ENCODE measurements around the gene CLCN1. TPM values are rescaled to one million over a fixed set of nuclear protein-coding genes. Genes with fewer than 3 reads are reported as not detected.

The CLCN1 gene
- under 1 TPM in 2 of 3 donors, not detected in 1; 0.16 to 0.19 TPM for total RNA-seq
- 0.05 TPM for total RNA-seq (2013)

- H3K36me3 ChIP-seq (ENCODE audit: control insufficient read depth, insufficient read depth, low read length) = no peaks in the 10 kb centered on the region
- H3K27me3 ChIP-seq (ENCODE audit: control insufficient read depth, insufficient read depth, low read length) = no peaks in the 10 kb centered on the region
- peaks cover 19% of the 10 kb centered on the region for H3K4me1 ChIP-seq (ENCODE audit: control insufficient read depth, insufficient read depth, low read length)
- no peak for TF ChIP-seq CTCF (IDR thresholded peaks at IDR 0.05)
- no peak within 1 kb of the TSS for H3K4me3 ChIP-seq (ENCODE audit: low read length)
- no peak for ATAC-seq
- 78% methylated on average over 5 of the region's 5 CpGs for WGBS (ENCODE audit: insufficient coverage)
- H3K4me1 Mint-ChIP-seq = peaks cover 7 to 13% of the 10 kb centered on the region in 2 donors
- no peaks in the 10 kb centered on the region for H3K9me3 Mint-ChIP-seq
- H3K27ac Mint-ChIP-seq = no peak within 1 kb of the TSS
- no peaks in the 10 kb centered on the region for H3K27me3 Mint-ChIP-seq (ENCODE audit: low read depth in 2 of 2)
- H3K9me3 ChIP-seq (ENCODE audit: control insufficient read depth, insufficient read depth, low read length) = no peaks in the 10 kb centered on the region
- H3K27ac ChIP-seq (ENCODE audit: low read length) = no peak within 1 kb of the TSS
- intact Hi-C loops (cut with micrococcal nuclease) = no loop called here
- H3K4me3 Mint-ChIP-seq = no peak within 1 kb of the TSS
- H3K36me3 Mint-ChIP-seq = no peaks in the 10 kb centered on the region
- no peak for DNase-seq
Measured at GRCh38 chr7:143315776-143316175, at the start of gene CLCN1. CLCN1 (plus strand) TSS chr7:143316111; CDS start chr7:143316213, 102 bp downstream.

- Mint-ChIP-seq H3K4me3 (no peak overlapping the region), H3K27ac (peak overlapping the region in 1 of 2 donors; percentile 14)
- no peak for ATAC-seq
Measured at GRCh38 chr7:143269251-143269650, 46.7 kb upstream of the CLCN1 start.

GRCh38 chr7:143271240-143271639 lies 44.7 kb upstream of the CLCN1 start:
- no peaks in the 10 kb centered on the region for H3K9me3 ChIP-seq (ENCODE audit: control insufficient read depth, insufficient read depth, low read length)
- Mint-ChIP-seq H3K9me3 (no peaks in the 10 kb centered on the region), H3K36me3 (no peaks in the 10 kb centered on the region), H3K4me1 (peaks cover 2% of the 10 kb centered on the region in 2 donors), H3K4me3 (no peak overlapping the region), H3K27ac (no peak overlapping the region), H3K27me3 (ENCODE audit: low read depth in 2 of 2) (no peaks in the 10 kb centered on the region)
- no peaks in the 10 kb centered on the region for H3K4me1 ChIP-seq (ENCODE audit: control insufficient read depth, insufficient read depth, low read length)
- H3K4me3 ChIP-seq (ENCODE audit: low read length) = no peak overlapping the region
- no peak for ATAC-seq
- no CpG with 5 or more reads among the region's 1 CpG for WGBS (ENCODE audit: insufficient coverage)
- no peak overlapping the region for H3K27ac ChIP-seq (ENCODE audit: low read length)
- intact Hi-C loops (cut with micrococcal nuclease) = no loop called here
- no peaks in the 10 kb centered on the region for H3K27me3 ChIP-seq (ENCODE audit: control insufficient read depth, insufficient read depth, low read length)
- TF ChIP-seq CTCF (IDR thresholded peaks at IDR 0.05) = no peak
- peaks cover 34% of the 10 kb centered on the region for H3K36me3 ChIP-seq (ENCODE audit: control insufficient read depth, insufficient read depth, low read length)
- DNase-seq = no peak

More at GRCh38 chr7:143269251-143269650, 46.7 kb upstream of the CLCN1 start:
- Histone ChIP-seq H3K4me1 (ENCODE audit: control insufficient read depth, insufficient read depth, low read length) (peaks cover 10% of the 10 kb centered on the region), H3K27me3 (ENCODE audit: control insufficient read depth, insufficient read depth, low read length) (no peaks in the 10 kb centered on the region), H3K9me3 (ENCODE audit: control insufficient read depth, insufficient read depth, low read length) (no peaks in the 10 kb centered on the region), H3K4me3 (ENCODE audit: low read length) (no peak overlapping the region), H3K36me3 (ENCODE audit: control insufficient read depth, insufficient read depth, low read length) (peaks cover 42% of the 10 kb centered on the region), H3K27ac (ENCODE audit: low read length) (no peak overlapping the region)
- WGBS (ENCODE audit: insufficient coverage) = 53% methylated on average over 5 of the region's 5 CpGs
- Mint-ChIP-seq H3K36me3 (no peaks in the 10 kb centered on the region), H3K4me1 (peaks cover 16 to 19% of the 10 kb centered on the region in 2 donors), H3K27me3 (ENCODE audit: low read depth in 2 of 2) (no peaks in the 10 kb centered on the region), H3K9me3 (no peaks in the 10 kb centered on the region)
- intact Hi-C loops (cut with micrococcal nuclease) = no loop called here
- no peak for DNase-seq
- TF ChIP-seq CTCF (IDR thresholded peaks at IDR 0.05) = no peak

- Histone ChIP-seq H3K36me3 (ENCODE audit: control insufficient read depth, insufficient read depth, low read length) (peaks cover 22% of the 10 kb centered on the region), H3K9me3 (ENCODE audit: control insufficient read depth, insufficient read depth, low read length) (no peaks in the 10 kb centered on the region), H3K4me1 (ENCODE audit: control insufficient read depth, insufficient read depth, low read length) (no peaks in the 10 kb centered on the region), H3K27ac (ENCODE audit: low read length) (no peak overlapping the region), H3K27me3 (ENCODE audit: control insufficient read depth, insufficient read depth, low read length) (no peaks in the 10 kb centered on the region), H3K4me3 (ENCODE audit: low read length) (no peak overlapping the region)
- Mint-ChIP-seq H3K9me3 (no peaks in the 10 kb centered on the region), H3K4me3 (no peak overlapping the region), H3K4me1 (no peaks in the 10 kb centered on the region), H3K27ac (no peak overlapping the region), H3K36me3 (no peaks in the 10 kb centered on the region), H3K27me3 (ENCODE audit: low read depth in 2 of 2) (no peaks in the 10 kb centered on the region)
- intact Hi-C loops (cut with micrococcal nuclease) = no loop called here
- 67% methylated on average over 1 of the region's 2 CpGs for WGBS (ENCODE audit: insufficient coverage)
- DNase-seq (no peak), ATAC-seq (no peak)
- TF ChIP-seq CTCF (IDR thresholded peaks at IDR 0.05) = no peak
Measured at GRCh38 chr7:143272871-143273270, 43.0 kb upstream of the CLCN1 start.
